Astrocyte (in vitro differentiated cells and primary cell): Measurements from ENCODE around the gene EPHB1. TPM values are rescaled to one million over a fixed set of nuclear protein-coding genes. Genes with fewer than 3 reads are reported as not detected.

Experiments
- DNase-seq: peaks from one replicate; pipeline ENCODE4 v3.0.0-alpha.2; 2010; ENCODE audit warnings: low read depth
- FAIRE-seq: peaks from 2 replicates; lab custom pipeline; 2011; peaks lifted over from hg19 to GRCh38; lab: Jason Lieb, UNC
- H2AFZ ChIP-seq: 2 replicates; pipeline ENCODE4 v1.6.0; 2012; ENCODE audit warnings: low read depth, low read length, inconsistent platforms
- H3K27ac ChIP-seq: 2 replicates; pipeline ENCODE4 v1.5.1; 2011; ENCODE audit warnings: low read depth, low read length, inconsistent platforms
- H3K27me3 ChIP-seq: 2 replicates; pipeline ENCODE4 v1.6.0; 2011; ENCODE audit warnings: low read length, inconsistent platforms; ENCODE audit not compliant: insufficient read depth
- H3K36me3 ChIP-seq: 2 replicates; pipeline ENCODE4 v1.5.1; 2011; ENCODE audit warnings: low read length, inconsistent platforms; ENCODE audit not compliant: insufficient read depth
- H3K4me1 ChIP-seq: 2 replicates; pipeline ENCODE4 v1.5.1; 2011; ENCODE audit warnings: low read length, inconsistent platforms; ENCODE audit not compliant: insufficient read depth
- H3K4me2 ChIP-seq: 2 replicates; pipeline ENCODE4 v1.6.0; 2012; ENCODE audit warnings: low read length, inconsistent platforms
- H3K4me3 ChIP-seq: 2 replicates; pipeline ENCODE4 v1.5.1; 2011; ENCODE audit warnings: low read depth, mild to moderate bottlenecking, low read length, inconsistent platforms; ENCODE audit not compliant: insufficient read depth
- H3K79me2 ChIP-seq: 2 replicates; pipeline ENCODE4 v1.6.0; 2012; ENCODE audit warnings: mild to moderate bottlenecking, low read length, inconsistent platforms; ENCODE audit not compliant: insufficient read depth
- H3K9ac ChIP-seq: 2 replicates; pipeline ENCODE4 v1.6.0; 2012; ENCODE audit warnings: mild to moderate bottlenecking, low read length, inconsistent platforms
- H3K9me3 ChIP-seq: 2 replicates; pipeline ENCODE4 v1.5.1; 2012; ENCODE audit warnings: low read depth, mild to moderate bottlenecking, low read length, inconsistent platforms; ENCODE audit not compliant: insufficient read depth
- H4K20me1 ChIP-seq: 2 replicates; pipeline ENCODE4 v1.6.0; 2012; ENCODE audit warnings: low read length, inconsistent platforms; ENCODE audit not compliant: insufficient read depth
- H3K27ac Mint-ChIP-seq: one replicate; pipeline ENCODE4 v1.8.0; 2021; ENCODE audit warnings: mild to moderate bottlenecking, mixed read lengths; ENCODE audit not compliant: unreplicated experiment
- H3K27me3 Mint-ChIP-seq: one replicate; pipeline ENCODE4 v1.8.0; 2021; ENCODE audit warnings: low read depth, mixed read lengths; ENCODE audit not compliant: unreplicated experiment
- H3K36me3 Mint-ChIP-seq: one replicate; pipeline ENCODE4 v1.8.0; 2021; ENCODE audit warnings: low read depth, mixed read lengths; ENCODE audit not compliant: unreplicated experiment
- H3K4me1 Mint-ChIP-seq: one replicate; pipeline ENCODE4 v1.8.0; 2021; ENCODE audit warnings: low read depth, mixed read lengths; ENCODE audit not compliant: unreplicated experiment
- H3K4me3 Mint-ChIP-seq: one replicate; pipeline ENCODE4 v1.8.0; 2021; ENCODE audit warnings: mild to moderate bottlenecking, moderate library complexity, mixed read lengths; ENCODE audit not compliant: unreplicated experiment
- H3K9me3 Mint-ChIP-seq: one replicate; pipeline ENCODE4 v1.8.0; 2021; ENCODE audit warnings: mild to moderate bottlenecking, mixed read lengths; ENCODE audit not compliant: unreplicated experiment
- CTCF ChIP-seq: IDR thresholded peaks from 2 replicates; pipeline ENCODE4 v1.5.1; 2011; ENCODE audit warnings: low read depth, mild to moderate bottlenecking, inconsistent platforms, low read length, moderate library complexity; ENCODE audit not compliant: insufficient read depth
- EZH2 ChIP-seq: IDR thresholded peaks from 2 replicates; pipeline ENCODE4 v1.6.1; 2012; ENCODE audit warnings: mild to moderate bottlenecking, low read length, inconsistent platforms; ENCODE audit not compliant: insufficient read depth
- total RNA-seq: library from RNA; stranded (reverse); gene quantifications from 2 replicates; pipeline ENCODE4 v1.2.1, GENCODE V29; 2021

The EPHB1 gene
- total RNA-seq, 1 donor from 2014 or later, result 4.1 TPM

- H3K9me3 Mint-ChIP-seq, result no peaks in the 10 kb centered on the region
- no peaks in the 10 kb centered on the region for H3K79me2 ChIP-seq
- no peak overlapping the region for H3K27ac Mint-ChIP-seq
- DNase-seq (no peak), FAIRE-seq (no peak)
- H3K4me3 Mint-ChIP-seq, result no peak overlapping the region
- H2AFZ ChIP-seq, result no peak overlapping the region
- no peak overlapping the region for H3K9ac ChIP-seq
- H3K27me3 Mint-ChIP-seq, result peaks cover 4% of the 10 kb centered on the region
- no peak overlapping the region for H3K4me2 ChIP-seq
- H4K20me1 ChIP-seq, result no peaks in the 10 kb centered on the region
- TF ChIP-seq EZH2 (no peak), CTCF (no peak)
- H3K36me3 Mint-ChIP-seq, result no peaks in the 10 kb centered on the region
- H3K36me3 ChIP-seq, result no peaks in the 10 kb centered on the region
- no peak overlapping the region for H3K27ac ChIP-seq
- H3K27me3 ChIP-seq, result no peaks in the 10 kb centered on the region
- no peak overlapping the region for H3K4me3 ChIP-seq
- no peaks in the 10 kb centered on the region for H3K4me1 ChIP-seq
- no peaks in the 10 kb centered on the region for H3K4me1 Mint-ChIP-seq
- H3K9me3 ChIP-seq, result no peaks in the 10 kb centered on the region
These were observed 364.7 kb downstream of the EPHB1 start for GRCh38 chr3:135159681-135160247.

GRCh38 chr3:135161425-135161824 is 366.4 kb downstream of the EPHB1 start:
- Histone ChIP-seq H4K20me1 (no peaks in the 10 kb centered on the region), H3K27me3 (no peaks in the 10 kb centered on the region), H3K79me2 (no peaks in the 10 kb centered on the region), H3K27ac (no peak overlapping the region), H2AFZ (no peak overlapping the region), H3K4me2 (no peak overlapping the region), H3K9ac (no peak overlapping the region), H3K4me3 (no peak overlapping the region), H3K4me1 (no peaks in the 10 kb centered on the region), H3K36me3 (no peaks in the 10 kb centered on the region), H3K9me3 (no peaks in the 10 kb centered on the region)
- Mint-ChIP-seq H3K4me3 (no peak overlapping the region), H3K27ac (no peak overlapping the region), H3K9me3 (no peaks in the 10 kb centered on the region), H3K27me3 (peaks cover 4% of the 10 kb centered on the region), H3K4me1 (no peaks in the 10 kb centered on the region), H3K36me3 (no peaks in the 10 kb centered on the region)
- DNase-seq (no peak), FAIRE-seq (no peak)
- TF ChIP-seq EZH2 (no peak), CTCF (no peak)

- no peak for FAIRE-seq
These were observed 368.6 kb downstream of the EPHB1 start for GRCh38 chr3:135163701-135164100.

More at GRCh38 chr3:135163701-135164100, 368.6 kb downstream of the EPHB1 start:
- H3K4me1 Mint-ChIP-seq, result no peaks in the 10 kb centered on the region
- no peaks in the 10 kb centered on the region for H3K36me3 Mint-ChIP-seq
- H3K4me2 ChIP-seq, result no peak overlapping the region
- H3K36me3 ChIP-seq, result no peaks in the 10 kb centered on the region
- H3K27ac Mint-ChIP-seq, result no peak overlapping the region
- peaks cover 8% of the 10 kb centered on the region for H3K27me3 Mint-ChIP-seq
- no peak overlapping the region for H3K4me3 Mint-ChIP-seq
- no peaks in the 10 kb centered on the region for H4K20me1 ChIP-seq
- no peak for TF ChIP-seq EZH2
- TF ChIP-seq CTCF, result no peak
- H3K4me1 ChIP-seq, result no peaks in the 10 kb centered on the region
- H3K4me3 ChIP-seq, result no peak overlapping the region
- no peak overlapping the region for H3K9ac ChIP-seq
- no peaks in the 10 kb centered on the region for H3K79me2 ChIP-seq
- no peak overlapping the region for H2AFZ ChIP-seq
- no peak overlapping the region for H3K27ac ChIP-seq
- H3K9me3 ChIP-seq, result no peaks in the 10 kb centered on the region
- no peak for DNase-seq
- H3K27me3 ChIP-seq, result no peaks in the 10 kb centered on the region
- no peaks in the 10 kb centered on the region for H3K9me3 Mint-ChIP-seq
